Measurements from ENCODE around the gene CCL23.

Gene CCL23

GRCh38 chr17:35981908-35982330 is 35.9 kb downstream of the CCL23 start:
- no peak overlapping the region for H4K8ac ChIP-seq (ENCODE audit: low read depth, low read length)
- no peak overlapping the region for H3K4me3 ChIP-seq (ENCODE audit: low read length)
- WGBS (ENCODE audit: extremely low coverage, insufficient coverage, low lambda C conversion rate), result no CpG with 5 or more reads among the region's 4 CpGs
- no peak overlapping the region for H3K56ac ChIP-seq (ENCODE audit: low read length)
- no peak overlapping the region for H3K9ac ChIP-seq (ENCODE audit: low read length)
- DNase-seq, result peak; percentile 8
- no peaks in the 10 kb centered on the region for H3K27me3 ChIP-seq (ENCODE audit: insufficient read depth, low read length, poor library complexity)
- H3K18ac ChIP-seq (ENCODE audit: low read length), result no peak overlapping the region
- no peaks in the 10 kb centered on the region for H3K79me1 ChIP-seq (ENCODE audit: low read length)
- H3K4me2 ChIP-seq (ENCODE audit: low read length), result no peak overlapping the region
- no peaks in the 10 kb centered on the region for H3K36me3 ChIP-seq (ENCODE audit: control insufficient read depth, insufficient read depth, low read length)
- no peak overlapping the region for H3K27ac ChIP-seq (ENCODE audit: low read depth, low read length)
- H2BK15ac ChIP-seq (replicated peaks; ENCODE audit: low read depth), result no peak overlapping the region
- no peak overlapping the region for H2BK120ac ChIP-seq (ENCODE audit: low read depth, low read length)
- no peaks in the 10 kb centered on the region for H3K79me2 ChIP-seq (ENCODE audit: control insufficient read depth, insufficient read depth, low read length)
- no peak overlapping the region for H3K4ac ChIP-seq (ENCODE audit: low read depth, low read length)
- no peak overlapping the region for H2BK5ac ChIP-seq (ENCODE audit: low read length)
- no peak overlapping the region for H4K5ac ChIP-seq (ENCODE audit: low read length)
- no peak overlapping the region for H2AK5ac ChIP-seq (ENCODE audit: low read length)
- no peaks in the 10 kb centered on the region for H3K4me1 ChIP-seq (ENCODE audit: control insufficient read depth, low read depth, low read length)
- no peak overlapping the region for H3K23ac ChIP-seq (ENCODE audit: low read length)

- no peak within 1 kb of the TSS for H2BK15ac ChIP-seq (replicated peaks; ENCODE audit: low read depth)
- no peak within 1 kb of the TSS for H4K5ac ChIP-seq (ENCODE audit: low read length)
- no peak within 1 kb of the TSS for H3K4me3 ChIP-seq (ENCODE audit: low read length)
- no peak within 1 kb of the TSS for H3K27ac ChIP-seq (ENCODE audit: low read depth, low read length)
- no peaks in the 10 kb centered on the region for H3K27me3 ChIP-seq (ENCODE audit: insufficient read depth, low read length, poor library complexity)
- no peak within 1 kb of the TSS for H2AK5ac ChIP-seq (ENCODE audit: low read length)
- H3K9ac ChIP-seq (ENCODE audit: low read length), result no peak within 1 kb of the TSS
- H3K4ac ChIP-seq (ENCODE audit: low read depth, low read length), result no peak within 1 kb of the TSS
- H3K23ac ChIP-seq (ENCODE audit: low read length), result no peak within 1 kb of the TSS
- no peak within 1 kb of the TSS for H3K4me2 ChIP-seq (ENCODE audit: low read length)
- WGBS (ENCODE audit: extremely low coverage, insufficient coverage, low lambda C conversion rate), result no CpG with 5 or more reads among the region's 12 CpGs
- no peak within 1 kb of the TSS for H3K18ac ChIP-seq (ENCODE audit: low read length)
- H3K79me1 ChIP-seq (ENCODE audit: low read length), result no peaks in the 10 kb centered on the region
- H3K4me1 ChIP-seq (ENCODE audit: control insufficient read depth, low read depth, low read length), result no peaks in the 10 kb centered on the region
- H2BK120ac ChIP-seq (ENCODE audit: low read depth, low read length), result no peak within 1 kb of the TSS
- no peaks in the 10 kb centered on the region for H3K36me3 ChIP-seq (ENCODE audit: control insufficient read depth, insufficient read depth, low read length)
- DNase-seq, result no peak
- no peak within 1 kb of the TSS for H3K56ac ChIP-seq (ENCODE audit: low read length)
- no peaks in the 10 kb centered on the region for H3K79me2 ChIP-seq (ENCODE audit: control insufficient read depth, insufficient read depth, low read length)
- no peak within 1 kb of the TSS for H4K8ac ChIP-seq (ENCODE audit: low read depth, low read length)
- H2BK5ac ChIP-seq (ENCODE audit: low read length), result no peak within 1 kb of the TSS
Observed at GRCh38 chr17:35981246-35981645, 36.5 kb downstream of the CCL23 start, which contains the start of gene CCL16. Gene CCL16 (minus strand): TSS chr17:35981497. CDS start chr17:35981420, 77 bp downstream.

GRCh38 chr17:35978346-35978745 is 39.4 kb downstream of the CCL23 start:
- H3K36me3 ChIP-seq (ENCODE audit: control insufficient read depth, insufficient read depth, low read length), result no peaks in the 10 kb centered on the region
- no peak overlapping the region for H3K56ac ChIP-seq (ENCODE audit: low read length)
- H2BK5ac ChIP-seq (ENCODE audit: low read length), result no peak overlapping the region
- no peaks in the 10 kb centered on the region for H3K27me3 ChIP-seq (ENCODE audit: insufficient read depth, low read length, poor library complexity)
- no peak overlapping the region for H3K9ac ChIP-seq (ENCODE audit: low read length)
- H3K27ac ChIP-seq (ENCODE audit: low read depth, low read length), result no peak overlapping the region
- DNase-seq, result no peak
- H2AK5ac ChIP-seq (ENCODE audit: low read length), result no peak overlapping the region
- no peaks in the 10 kb centered on the region for H3K79me2 ChIP-seq (ENCODE audit: control insufficient read depth, insufficient read depth, low read length)
- no peak overlapping the region for H3K4me2 ChIP-seq (ENCODE audit: low read length)
- no peak overlapping the region for H2BK120ac ChIP-seq (ENCODE audit: low read depth, low read length)
- no peak overlapping the region for H3K4ac ChIP-seq (ENCODE audit: low read depth, low read length)
- no peak overlapping the region for H3K4me3 ChIP-seq (ENCODE audit: low read length)
- no peak overlapping the region for H3K18ac ChIP-seq (ENCODE audit: low read length)
- H3K4me1 ChIP-seq (ENCODE audit: control insufficient read depth, low read depth, low read length), result no peaks in the 10 kb centered on the region
- H4K5ac ChIP-seq (ENCODE audit: low read length), result no peak overlapping the region
- H2BK15ac ChIP-seq (replicated peaks; ENCODE audit: low read depth), result no peak overlapping the region
- H4K8ac ChIP-seq (ENCODE audit: low read depth, low read length), result no peak overlapping the region
- no peaks in the 10 kb centered on the region for H3K79me1 ChIP-seq (ENCODE audit: low read length)
- H3K23ac ChIP-seq (ENCODE audit: low read length), result no peak overlapping the region
- no CpG with 5 or more reads among the region's 3 CpGs for WGBS (ENCODE audit: extremely low coverage, insufficient coverage, low lambda C conversion rate)

- H2AK5ac ChIP-seq (ENCODE audit: low read length), result no peak overlapping the region
- no peak overlapping the region for H2BK15ac ChIP-seq (replicated peaks; ENCODE audit: low read depth)
- H2BK5ac ChIP-seq (ENCODE audit: low read length), result no peak overlapping the region
- H4K8ac ChIP-seq (ENCODE audit: low read depth, low read length), result no peak overlapping the region
- no peak for DNase-seq
- no peak overlapping the region for H3K23ac ChIP-seq (ENCODE audit: low read length)
- no peak overlapping the region for H2BK120ac ChIP-seq (ENCODE audit: low read depth, low read length)
- no peaks in the 10 kb centered on the region for H3K79me2 ChIP-seq (ENCODE audit: control insufficient read depth, insufficient read depth, low read length)
- no peaks in the 10 kb centered on the region for H3K36me3 ChIP-seq (ENCODE audit: control insufficient read depth, insufficient read depth, low read length)
- no peak overlapping the region for H3K27ac ChIP-seq (ENCODE audit: low read depth, low read length)
- H3K27me3 ChIP-seq (ENCODE audit: insufficient read depth, low read length, poor library complexity), result no peaks in the 10 kb centered on the region
- no peak overlapping the region for H3K4me3 ChIP-seq (ENCODE audit: low read length)
- no peaks in the 10 kb centered on the region for H3K79me1 ChIP-seq (ENCODE audit: low read length)
- no peak overlapping the region for H3K9ac ChIP-seq (ENCODE audit: low read length)
- no peak overlapping the region for H3K56ac ChIP-seq (ENCODE audit: low read length)
- H3K4ac ChIP-seq (ENCODE audit: low read depth, low read length), result no peak overlapping the region
- H4K5ac ChIP-seq (ENCODE audit: low read length), result no peak overlapping the region
- no peak overlapping the region for H3K18ac ChIP-seq (ENCODE audit: low read length)
- no CpG with 5 or more reads among the region's 7 CpGs for WGBS (ENCODE audit: extremely low coverage, insufficient coverage, low lambda C conversion rate)
- H3K4me1 ChIP-seq (ENCODE audit: control insufficient read depth, low read depth, low read length), result no peaks in the 10 kb centered on the region
- no peak overlapping the region for H3K4me2 ChIP-seq (ENCODE audit: low read length)
Observed at GRCh38 chr17:35977509-35977908, 40.3 kb downstream of the CCL23 start.

GRCh38 chr17:35973333-35974260 is 44.2 kb downstream of the CCL23 start:
- H3K56ac ChIP-seq (ENCODE audit: low read length), result no peak overlapping the region
- H2BK5ac ChIP-seq (ENCODE audit: low read length), result no peak overlapping the region
- H2BK120ac ChIP-seq (ENCODE audit: low read depth, low read length), result no peak overlapping the region
- no peaks in the 10 kb centered on the region for H3K36me3 ChIP-seq (ENCODE audit: control insufficient read depth, insufficient read depth, low read length)
- no peak overlapping the region for H3K18ac ChIP-seq (ENCODE audit: low read length)
- H3K4me2 ChIP-seq (ENCODE audit: low read length), result no peak overlapping the region
- H3K4me1 ChIP-seq (ENCODE audit: control insufficient read depth, low read depth, low read length), result no peaks in the 10 kb centered on the region
- WGBS (ENCODE audit: extremely low coverage, insufficient coverage, low lambda C conversion rate), result no CpG with 5 or more reads among the region's 10 CpGs
- H2BK15ac ChIP-seq (replicated peaks; ENCODE audit: low read depth), result no peak overlapping the region
- H3K23ac ChIP-seq (ENCODE audit: low read length), result no peak overlapping the region
- no peak overlapping the region for H3K4me3 ChIP-seq (ENCODE audit: low read length)
- peak; percentile 11 for DNase-seq
- no peak overlapping the region for H3K9ac ChIP-seq (ENCODE audit: low read length)
- H3K79me1 ChIP-seq (ENCODE audit: low read length), result no peaks in the 10 kb centered on the region
- no peak overlapping the region for H4K5ac ChIP-seq (ENCODE audit: low read length)
- H3K27ac ChIP-seq (ENCODE audit: low read depth, low read length), result no peak overlapping the region
- no peak overlapping the region for H4K8ac ChIP-seq (ENCODE audit: low read depth, low read length)
- no peak overlapping the region for H3K4ac ChIP-seq (ENCODE audit: low read depth, low read length)
- H2AK5ac ChIP-seq (ENCODE audit: low read length), result no peak overlapping the region
- H3K27me3 ChIP-seq (ENCODE audit: insufficient read depth, low read length, poor library complexity), result no peaks in the 10 kb centered on the region
- no peaks in the 10 kb centered on the region for H3K79me2 ChIP-seq (ENCODE audit: control insufficient read depth, insufficient read depth, low read length)

Measured in mesendoderm (in vitro differentiated cells).